NCI-H2196 treated with DMSO at 0.1 percent for 48 hours (cell line): ENCODE measurements around the gene MTHFD1L.

Experiments
- DNase-seq: peaks from one replicate; lab custom pipeline; 2025; ENCODE audit not compliant: unreplicated experiment; lab: John Stamatoyannopoulos, UW

MTHFD1L gene

GRCh38 chr6:150932996-150933395 is 67.5 kb downstream of the MTHFD1L start:
- DNase-seq = no peak

GRCh38 chr6:150934380-150934779 is 68.9 kb downstream of the MTHFD1L start:
- DNase-seq = no peak

DNA sequence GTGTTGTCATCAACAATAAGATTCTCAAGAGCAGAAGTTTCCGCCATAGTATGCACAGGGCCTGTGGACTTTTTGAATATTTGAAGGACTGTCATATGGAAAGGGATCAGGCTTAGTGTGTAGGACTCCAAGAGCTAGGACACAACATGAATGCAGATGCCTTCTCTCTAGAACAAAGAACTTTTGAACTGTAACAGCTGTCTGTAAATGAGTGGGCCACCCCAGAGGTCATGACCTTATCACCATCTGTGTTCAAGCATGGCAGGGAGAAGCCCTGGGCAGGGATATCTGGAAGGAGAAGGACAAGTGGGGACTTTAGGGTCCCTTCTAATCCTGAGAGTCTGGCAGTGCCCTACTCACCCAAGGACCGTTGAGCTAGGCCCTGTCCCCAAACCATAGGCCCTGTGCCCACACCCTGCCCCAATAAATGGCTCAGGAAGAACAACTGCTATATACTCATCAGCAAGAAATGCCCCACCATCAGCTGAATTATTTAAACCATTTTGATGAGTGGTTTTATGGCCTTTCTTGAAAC is 70.6 kb downstream of the MTHFD1L start:
- DNase-seq = no peak

DNA sequence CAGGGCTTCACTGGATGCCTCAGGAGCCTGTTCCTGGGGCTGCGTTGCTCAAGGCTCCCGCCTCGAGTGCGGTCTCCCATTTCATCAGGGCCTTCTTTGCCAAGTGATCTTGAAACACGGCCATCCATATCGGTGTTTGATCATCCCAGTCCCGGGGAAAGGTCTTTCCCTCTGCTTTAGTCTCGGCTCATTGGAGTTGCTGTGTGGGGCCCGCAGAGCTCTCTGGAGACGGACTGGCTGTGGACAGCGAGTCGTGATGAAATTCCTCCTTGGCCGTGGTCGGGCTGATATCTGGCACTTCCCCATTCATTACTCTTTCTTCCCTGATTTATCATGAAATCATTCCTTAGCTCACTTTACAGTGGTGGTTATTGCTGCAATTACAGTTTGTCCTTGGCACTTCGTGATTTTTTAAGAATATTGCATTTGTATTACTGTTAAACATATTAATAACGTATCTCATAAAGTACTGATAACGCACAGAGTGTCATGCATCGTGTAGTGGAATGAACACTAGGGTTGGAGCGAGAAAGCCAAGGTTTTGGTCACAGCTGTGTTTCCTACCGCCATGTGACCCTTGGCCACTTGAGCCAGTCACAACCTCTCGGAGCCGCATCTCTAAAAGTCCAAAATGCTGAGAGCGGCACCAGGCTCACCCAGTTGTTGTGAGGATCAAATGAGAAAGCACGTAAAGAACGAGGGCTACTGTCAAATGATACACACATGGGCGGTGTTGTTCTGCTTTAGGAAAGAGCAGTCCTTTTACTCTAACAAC is 71.8 kb downstream of the MTHFD1L start:
- no peak for DNase-seq

DNA sequence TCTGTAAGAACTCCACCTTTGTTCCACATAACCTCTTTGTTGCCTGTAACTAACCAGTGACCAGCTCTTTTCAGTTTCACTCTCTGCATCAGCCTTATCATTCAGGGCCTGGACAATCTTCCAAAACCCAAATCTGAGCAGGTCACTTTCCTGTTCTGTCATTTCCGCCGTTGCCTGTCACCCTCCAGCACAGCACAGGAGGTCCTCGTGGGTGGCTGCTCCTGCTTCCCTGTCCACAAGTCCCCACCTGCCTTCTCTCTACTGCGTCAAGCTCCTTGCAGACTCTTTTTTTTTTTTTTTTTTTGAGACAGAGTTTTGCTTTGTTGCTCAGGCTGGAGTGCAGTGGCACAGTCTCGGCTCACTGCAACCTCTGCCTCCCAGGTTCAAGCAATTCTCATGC is 73.9 kb downstream of the MTHFD1L start:
- no peak for DNase-seq

DNA sequence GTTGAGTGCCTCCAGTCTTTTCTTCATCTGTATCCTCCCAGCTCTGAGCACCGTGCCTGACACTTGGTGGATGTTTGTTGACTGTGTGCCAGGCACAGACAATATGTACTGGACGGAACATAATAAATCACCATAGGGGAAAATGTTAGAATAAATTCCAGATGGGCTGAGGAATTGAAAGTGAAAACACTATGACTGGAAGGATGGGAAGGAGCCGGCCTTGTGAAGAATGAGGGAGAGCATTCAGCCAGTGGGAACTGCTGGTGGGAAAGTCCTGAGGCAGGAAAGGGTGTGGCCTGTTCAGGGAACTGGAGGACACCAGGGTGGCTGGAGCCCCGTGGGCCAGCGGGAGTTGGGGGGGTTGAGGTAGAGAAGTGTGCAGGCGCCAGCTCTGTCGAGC is 75.4 kb downstream of the MTHFD1L start:
- DNase-seq = no peak

DNA sequence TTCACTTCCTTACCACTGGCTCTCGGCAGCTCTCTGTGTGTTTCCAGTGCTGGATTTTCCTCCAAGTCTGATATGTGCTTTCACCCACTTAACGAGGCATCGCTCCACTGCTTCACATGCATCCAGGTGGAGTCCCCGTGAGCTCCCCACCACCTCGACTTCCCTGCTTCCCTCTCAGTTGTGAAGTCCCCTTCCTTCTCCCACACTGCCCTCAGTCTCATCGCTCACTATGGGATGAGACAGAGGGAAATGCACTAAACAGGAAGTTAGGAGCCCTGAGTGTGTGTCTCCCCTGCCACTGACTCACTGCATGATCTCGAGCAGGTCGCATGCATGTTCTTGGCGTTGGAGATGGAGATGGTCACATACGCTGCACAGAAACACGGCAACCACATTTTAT is 84.0 kb downstream of the MTHFD1L start:
- DNase-seq = no peak

- DNase-seq = no peak
These were observed 88.3 kb downstream of the MTHFD1L start for GRCh38 chr6:150953851-150954250.

- DNase-seq = no peak
These were observed 93.7 kb downstream of the MTHFD1L start for GRCh38 chr6:150959166-150959565.

- DNase-seq = no peak
These were observed 96.9 kb downstream of the MTHFD1L start for GRCh38 chr6:150962436-150962835.

DNA sequence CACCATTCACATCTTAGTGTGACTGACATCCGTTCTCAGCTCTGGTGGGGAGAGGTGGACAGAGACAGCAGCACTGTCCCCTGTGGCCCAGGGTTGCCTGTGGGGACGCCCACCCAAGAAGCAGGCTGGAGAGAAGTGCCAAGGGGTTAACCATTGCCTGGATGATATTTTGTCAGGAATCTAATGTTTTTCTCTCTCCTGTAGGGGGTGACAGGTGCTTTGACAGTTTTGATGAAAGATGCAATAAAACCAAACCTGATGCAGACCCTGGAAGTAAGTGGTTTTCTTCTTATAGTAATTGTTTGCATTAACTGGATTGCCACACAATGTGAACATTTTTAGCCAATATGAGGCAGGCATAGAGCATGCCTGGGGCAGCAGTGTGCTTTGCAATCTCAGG is 99.3 kb downstream of the MTHFD1L start:
- no peak for DNase-seq

GRCh38 chr6:150966786-150967185 is 101.3 kb downstream of the MTHFD1L start:
- no peak for DNase-seq

GRCh38 chr6:150967381-150967780 is 101.9 kb downstream of the MTHFD1L start:
- DNase-seq = no peak

- no peak for DNase-seq
These were observed 102.4 kb downstream of the MTHFD1L start for GRCh38 chr6:150967910-150968309.

GRCh38 chr6:150969901-150970300 is 104.4 kb downstream of the MTHFD1L start:
- DNase-seq = no peak

GRCh38 chr6:150971219-150971618 is 105.7 kb downstream of the MTHFD1L start:
- no peak for DNase-seq

GRCh38 chr6:150975136-150975535 is 109.6 kb downstream of the MTHFD1L start:
- DNase-seq = no peak

- DNase-seq = no peak
These were observed 111.8 kb downstream of the MTHFD1L start for GRCh38 chr6:150977281-150977680.

DNA sequence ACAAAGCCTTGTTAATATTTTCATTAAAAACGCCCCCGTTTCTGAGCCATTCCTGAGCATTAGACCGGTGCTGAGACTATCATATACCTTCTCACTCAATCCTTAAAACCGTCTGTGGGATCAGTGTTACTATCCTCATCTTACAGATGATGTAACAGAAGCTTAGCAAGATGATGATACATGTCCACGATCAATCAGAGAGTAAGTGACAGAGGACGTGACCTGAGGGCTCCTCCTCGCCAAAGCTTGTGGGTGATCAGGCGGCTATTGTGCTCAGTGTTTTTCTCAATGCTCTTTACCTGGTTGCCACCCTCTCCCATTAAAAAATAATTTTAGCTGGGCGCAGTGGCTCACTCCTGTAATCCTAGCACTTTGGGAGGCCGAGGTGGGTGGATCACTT is 113.1 kb downstream of the MTHFD1L start:
- DNase-seq = no peak

- DNase-seq = no peak
These were observed 114.4 kb downstream of the MTHFD1L start for GRCh38 chr6:150979826-150980350.

DNA sequence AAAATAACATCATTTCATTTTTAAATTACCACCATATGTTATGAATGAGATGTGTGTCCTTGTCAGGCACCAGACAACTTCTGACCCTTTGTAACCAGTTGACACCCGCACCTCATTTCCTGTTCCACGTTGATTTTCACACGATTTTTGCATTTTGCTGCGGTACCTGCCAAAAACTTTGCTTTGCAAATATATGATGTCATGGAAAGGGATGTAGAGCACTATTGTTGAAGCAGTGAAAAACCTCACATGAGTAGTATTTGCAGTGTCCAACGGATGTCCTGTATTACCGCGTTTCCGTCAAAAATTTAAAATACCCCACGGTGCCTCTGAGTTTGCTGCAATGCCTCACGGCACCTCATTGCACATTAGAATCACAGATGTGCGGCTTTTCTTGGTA is 115.6 kb downstream of the MTHFD1L start:
- DNase-seq = no peak

GRCh38 chr6:150981669-150982068 is 116.2 kb downstream of the MTHFD1L start:
- no peak for DNase-seq

DNA sequence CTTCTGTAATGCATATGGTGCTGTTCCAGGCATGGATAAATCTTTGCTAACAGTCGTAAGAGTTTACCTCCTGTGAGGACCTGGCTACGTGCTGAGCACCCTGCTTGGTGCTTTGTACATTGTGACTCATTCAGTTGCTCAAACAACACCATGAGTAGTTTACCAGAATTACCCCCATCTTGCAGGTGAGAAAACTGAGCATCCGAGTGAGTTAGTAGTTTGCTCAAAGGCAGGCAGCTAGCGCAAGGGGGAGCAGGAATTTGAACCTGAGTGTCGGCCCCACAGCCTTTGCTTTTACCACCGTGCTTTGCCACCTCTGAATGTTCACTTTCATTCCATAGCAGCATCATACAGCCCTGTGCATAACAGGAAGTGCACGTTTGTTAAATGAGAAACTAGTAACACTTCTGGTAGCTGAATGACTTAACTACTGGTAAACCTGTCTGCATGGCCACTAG is 121.9 kb downstream of the MTHFD1L start:
- DNase-seq = no peak
